ENCODE measurements around the gene MTM1.

DNA sequence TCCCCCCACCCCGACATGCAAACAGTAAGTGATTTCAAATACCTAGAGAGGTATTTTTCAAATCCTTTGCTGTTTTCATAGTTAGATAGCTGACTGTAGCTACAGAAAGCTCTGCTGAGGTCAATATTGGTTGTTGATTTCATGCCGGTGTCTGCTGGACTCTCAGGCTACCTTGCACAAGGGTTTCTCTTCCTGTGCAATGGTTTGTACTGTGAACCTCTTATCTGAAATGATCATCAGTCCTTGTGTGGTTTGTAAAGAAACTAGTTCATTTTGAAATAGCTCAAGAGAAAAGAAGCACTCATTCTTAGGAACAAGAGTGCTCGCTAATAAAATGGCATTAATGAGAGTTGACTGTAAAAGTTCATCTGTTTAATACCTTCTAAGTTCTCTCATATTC lies 2.1 kb downstream of the MTM1 start:
- TF ChIP-seq ZNF282 (CRISPR knock-in tag; IDR thresholded peaks at IDR 0.05) (no peak), RBM22 (IDR thresholded peaks at IDR 0.05; ENCODE audit: low read depth, low read length, poor library complexity, severe bottlenecking) (no peak), POLR2AphosphoS2 (IDR thresholded peaks at IDR 0.05; ENCODE audit: low read length) (no peak), POLR2AphosphoS5 (IDR thresholded peaks at IDR 0.05; ENCODE audit: control insufficient read depth, insufficient read depth, low read depth, low read length) (no peak), HNRNPUL1 (IDR thresholded peaks at IDR 0.05; ENCODE audit: low read length) (no peak), EP300 (IDR thresholded peaks at IDR 0.05; ENCODE audit: low read length) (no peak), MTF1 (CRISPR knock-in tag; IDR thresholded peaks at IDR 0.05; ENCODE audit: borderline replicate concordance) (no peak), STAG1 (CRISPR knock-in tag; IDR thresholded peaks at IDR 0.05; ENCODE audit: borderline replicate concordance) (no peak)
- TF ChIP-seq, protein P1, sequence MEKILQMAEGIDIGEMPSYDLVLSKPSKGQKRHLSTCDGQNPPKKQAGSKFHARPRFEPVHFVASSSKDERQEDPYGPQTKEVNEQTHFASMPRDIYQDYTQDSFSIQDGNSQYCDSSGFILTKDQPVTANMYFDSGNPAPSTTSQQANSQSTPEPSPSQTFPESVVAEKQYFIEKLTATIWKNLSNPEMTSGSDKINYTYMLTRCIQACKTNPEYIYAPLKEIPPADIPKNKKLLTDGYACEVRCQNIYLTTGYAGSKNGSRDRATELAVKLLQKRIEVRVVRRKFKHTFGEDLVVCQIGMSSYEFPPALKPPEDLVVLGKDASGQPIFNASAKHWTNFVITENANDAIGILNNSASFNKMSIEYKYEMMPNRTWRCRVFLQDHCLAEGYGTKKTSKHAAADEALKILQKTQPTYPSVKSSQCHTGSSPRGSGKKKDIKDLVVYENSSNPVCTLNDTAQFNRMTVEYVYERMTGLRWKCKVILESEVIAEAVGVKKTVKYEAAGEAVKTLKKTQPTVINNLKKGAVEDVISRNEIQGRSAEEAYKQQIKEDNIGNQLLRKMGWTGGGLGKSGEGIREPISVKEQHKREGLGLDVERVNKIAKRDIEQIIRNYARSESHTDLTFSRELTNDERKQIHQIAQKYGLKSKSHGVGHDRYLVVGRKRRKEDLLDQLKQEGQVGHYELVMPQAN (IDR thresholded peaks at IDR 0.05; ENCODE audit: borderline replicate concordance), result no peak
- TF ChIP-seq, protein P2, sequence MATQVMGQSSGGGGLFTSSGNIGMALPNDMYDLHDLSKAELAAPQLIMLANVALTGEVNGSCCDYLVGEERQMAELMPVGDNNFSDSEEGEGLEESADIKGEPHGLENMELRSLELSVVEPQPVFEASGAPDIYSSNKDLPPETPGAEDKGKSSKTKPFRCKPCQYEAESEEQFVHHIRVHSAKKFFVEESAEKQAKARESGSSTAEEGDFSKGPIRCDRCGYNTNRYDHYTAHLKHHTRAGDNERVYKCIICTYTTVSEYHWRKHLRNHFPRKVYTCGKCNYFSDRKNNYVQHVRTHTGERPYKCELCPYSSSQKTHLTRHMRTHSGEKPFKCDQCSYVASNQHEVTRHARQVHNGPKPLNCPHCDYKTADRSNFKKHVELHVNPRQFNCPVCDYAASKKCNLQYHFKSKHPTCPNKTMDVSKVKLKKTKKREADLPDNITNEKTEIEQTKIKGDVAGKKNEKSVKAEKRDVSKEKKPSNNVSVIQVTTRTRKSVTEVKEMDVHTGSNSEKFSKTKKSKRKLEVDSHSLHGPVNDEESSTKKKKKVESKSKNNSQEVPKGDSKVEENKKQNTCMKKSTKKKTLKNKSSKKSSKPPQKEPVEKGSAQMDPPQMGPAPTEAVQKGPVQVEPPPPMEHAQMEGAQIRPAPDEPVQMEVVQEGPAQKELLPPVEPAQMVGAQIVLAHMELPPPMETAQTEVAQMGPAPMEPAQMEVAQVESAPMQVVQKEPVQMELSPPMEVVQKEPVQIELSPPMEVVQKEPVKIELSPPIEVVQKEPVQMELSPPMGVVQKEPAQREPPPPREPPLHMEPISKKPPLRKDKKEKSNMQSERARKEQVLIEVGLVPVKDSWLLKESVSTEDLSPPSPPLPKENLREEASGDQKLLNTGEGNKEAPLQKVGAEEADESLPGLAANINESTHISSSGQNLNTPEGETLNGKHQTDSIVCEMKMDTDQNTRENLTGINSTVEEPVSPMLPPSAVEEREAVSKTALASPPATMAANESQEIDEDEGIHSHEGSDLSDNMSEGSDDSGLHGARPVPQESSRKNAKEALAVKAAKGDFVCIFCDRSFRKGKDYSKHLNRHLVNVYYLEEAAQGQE (IDR thresholded peaks at IDR 0.05; ENCODE audit: borderline replicate concordance), result no peak
- TF ChIP-seq, protein P2 (CRISPR knock-in tag; IDR thresholded peaks at IDR 0.05; ENCODE audit: low read depth), result no peak
- TF ChIP-seq, protein P3, sequence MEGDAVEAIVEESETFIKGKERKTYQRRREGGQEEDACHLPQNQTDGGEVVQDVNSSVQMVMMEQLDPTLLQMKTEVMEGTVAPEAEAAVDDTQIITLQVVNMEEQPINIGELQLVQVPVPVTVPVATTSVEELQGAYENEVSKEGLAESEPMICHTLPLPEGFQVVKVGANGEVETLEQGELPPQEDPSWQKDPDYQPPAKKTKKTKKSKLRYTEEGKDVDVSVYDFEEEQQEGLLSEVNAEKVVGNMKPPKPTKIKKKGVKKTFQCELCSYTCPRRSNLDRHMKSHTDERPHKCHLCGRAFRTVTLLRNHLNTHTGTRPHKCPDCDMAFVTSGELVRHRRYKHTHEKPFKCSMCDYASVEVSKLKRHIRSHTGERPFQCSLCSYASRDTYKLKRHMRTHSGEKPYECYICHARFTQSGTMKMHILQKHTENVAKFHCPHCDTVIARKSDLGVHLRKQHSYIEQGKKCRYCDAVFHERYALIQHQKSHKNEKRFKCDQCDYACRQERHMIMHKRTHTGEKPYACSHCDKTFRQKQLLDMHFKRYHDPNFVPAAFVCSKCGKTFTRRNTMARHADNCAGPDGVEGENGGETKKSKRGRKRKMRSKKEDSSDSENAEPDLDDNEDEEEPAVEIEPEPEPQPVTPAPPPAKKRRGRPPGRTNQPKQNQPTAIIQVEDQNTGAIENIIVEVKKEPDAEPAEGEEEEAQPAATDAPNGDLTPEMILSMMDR (IDR thresholded peaks at IDR 0.05 in 2 of 3, conservative IDR thresholded peaks at IDR 0.05 in 1 of 3; ENCODE audit: insufficient read depth in 2 of 3, low read depth in 1 of 3, low read length in 3 of 3), result no peak
- TF ChIP-seq, protein P4, sequence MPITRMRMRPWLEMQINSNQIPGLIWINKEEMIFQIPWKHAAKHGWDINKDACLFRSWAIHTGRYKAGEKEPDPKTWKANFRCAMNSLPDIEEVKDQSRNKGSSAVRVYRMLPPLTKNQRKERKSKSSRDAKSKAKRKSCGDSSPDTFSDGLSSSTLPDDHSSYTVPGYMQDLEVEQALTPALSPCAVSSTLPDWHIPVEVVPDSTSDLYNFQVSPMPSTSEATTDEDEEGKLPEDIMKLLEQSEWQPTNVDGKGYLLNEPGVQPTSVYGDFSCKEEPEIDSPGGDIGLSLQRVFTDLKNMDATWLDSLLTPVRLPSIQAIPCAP (CRISPR knock-in tag; IDR thresholded peaks at IDR 0.05; ENCODE audit: borderline replicate concordance), result no peak
